Measurements from ENCODE around the gene CREB3.

Gene CREB3

DNA sequence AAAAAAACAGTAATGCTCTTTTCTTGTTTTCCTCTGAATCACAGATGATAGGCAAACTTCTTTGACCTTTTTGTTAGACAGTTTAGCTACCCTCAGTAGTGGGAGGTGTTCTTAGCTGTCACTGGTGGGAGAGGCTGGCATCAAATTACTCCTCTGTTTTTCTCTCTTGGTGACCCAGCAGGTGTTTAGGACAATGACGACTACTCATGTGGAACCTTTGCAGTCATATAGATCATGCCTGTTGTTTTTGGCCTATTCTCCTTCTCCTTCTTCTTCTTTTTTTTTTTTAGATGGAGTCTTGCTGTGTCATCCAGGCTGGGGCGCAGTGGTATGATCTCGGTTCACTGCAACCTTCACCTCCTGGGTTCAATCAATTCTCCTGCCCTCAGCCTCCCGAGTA lies 43.6 kb downstream of the CREB3 start:
- DNase-seq (ENCODE audit: low read depth in 2 of 2) = no peak

DNA sequence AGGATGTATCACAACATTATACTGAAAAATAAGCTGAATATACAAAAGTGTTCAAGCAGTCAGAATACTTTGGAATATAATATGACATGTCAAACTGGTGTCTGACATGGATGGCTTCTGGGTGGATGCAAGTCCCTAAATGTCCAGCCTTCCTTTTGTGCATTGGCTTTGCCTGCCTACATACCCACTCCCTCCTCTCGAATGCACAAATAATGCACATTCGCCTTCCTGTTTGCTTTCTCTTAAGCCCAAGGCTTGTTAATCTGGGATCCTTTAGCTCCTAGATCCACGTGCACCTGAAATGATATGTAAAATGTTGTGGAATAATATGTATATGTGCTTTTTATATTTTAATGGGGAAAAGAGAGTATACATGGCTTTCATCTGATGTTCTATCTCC lies 46.0 kb downstream of the CREB3 start:
- no peak for DNase-seq (ENCODE audit: low read depth in 2 of 2)

DNA sequence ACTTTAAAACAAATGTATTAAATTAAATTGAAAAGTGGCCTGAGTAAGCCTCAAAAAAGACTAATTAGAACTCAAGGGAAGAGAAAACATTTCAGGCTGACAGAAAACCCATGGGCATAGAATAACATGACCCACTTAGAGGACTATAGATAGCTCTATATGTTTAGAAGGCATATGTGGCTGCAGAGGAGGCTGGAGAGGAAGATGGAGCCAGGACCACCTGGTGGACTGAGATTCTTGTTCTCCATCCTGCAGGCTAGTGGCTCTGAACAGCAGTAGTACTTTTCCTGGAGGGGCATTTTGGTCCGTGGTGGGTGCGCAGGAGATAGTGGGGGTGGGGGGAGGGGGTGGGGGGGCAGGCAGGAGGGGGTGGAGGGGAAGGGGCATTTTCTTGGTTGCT lies 48.6 kb downstream of the CREB3 start:
- DNase-seq (ENCODE audit: low read depth in 2 of 2) = no peak

DNA sequence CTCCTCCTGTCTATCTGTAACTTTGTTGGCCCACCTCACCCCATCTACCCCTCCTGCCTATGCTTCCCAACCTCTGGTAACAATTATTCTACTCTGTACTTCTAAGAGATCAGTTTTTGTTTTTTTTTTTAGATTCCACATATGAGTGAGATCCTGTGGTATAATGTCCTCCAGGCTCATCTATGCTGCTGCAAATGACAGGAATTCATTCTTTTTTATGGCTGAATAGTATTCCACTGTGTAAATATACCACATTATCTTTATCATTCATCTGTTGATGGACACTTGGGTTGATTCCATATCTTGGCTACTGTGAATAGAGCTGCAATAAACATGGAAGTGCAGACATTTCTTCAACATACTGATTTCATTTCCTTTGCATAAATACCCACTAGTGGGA lies 51.0 kb downstream of the CREB3 start:
- no peak for DNase-seq (ENCODE audit: low read depth in 2 of 2)
